HG03439 (cell line): ENCODE results near the gene ZNF775.
"Not testable (repeated sequence)": the region's sequence is repeated elsewhere in the genome, so short reads cannot be mapped to it uniquely, and the experiment has no call there.

Experiments used
- ATAC-seq: cut with Tn5 transposase; IDR thresholded peaks from one replicate; pipeline ENCODE4 v1.9.1; 2021; ENCODE audit warnings: mild to moderate bottlenecking, moderate library complexity; ENCODE audit not compliant: unreplicated experiment

ZNF775 gene

GRCh38 chr7:150380463-150380862, 1.3 kb downstream of the ZNF775 start:
- no peak for ATAC-seq

DNA sequence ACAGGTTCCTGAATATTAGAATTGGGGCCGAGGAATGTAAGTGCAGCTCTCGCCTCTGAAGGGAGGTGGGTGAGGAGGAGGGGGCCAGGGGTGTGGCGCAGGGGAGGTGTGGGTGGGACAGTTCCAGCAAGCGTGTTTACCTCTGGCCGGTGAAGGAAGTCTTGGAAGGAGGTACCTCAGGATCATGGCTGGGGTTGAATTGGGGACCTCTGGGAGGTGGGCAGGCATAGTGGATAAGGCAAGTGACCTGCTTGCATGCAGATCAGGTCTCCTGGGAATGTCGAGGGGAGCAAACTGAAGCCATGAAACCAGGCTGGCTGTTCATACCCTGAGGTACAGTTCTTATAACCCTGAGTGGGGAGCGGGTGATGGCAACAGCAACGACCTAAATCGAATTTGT, 2.0 kb downstream of the ZNF775 start:
- no peak for ATAC-seq

DNA sequence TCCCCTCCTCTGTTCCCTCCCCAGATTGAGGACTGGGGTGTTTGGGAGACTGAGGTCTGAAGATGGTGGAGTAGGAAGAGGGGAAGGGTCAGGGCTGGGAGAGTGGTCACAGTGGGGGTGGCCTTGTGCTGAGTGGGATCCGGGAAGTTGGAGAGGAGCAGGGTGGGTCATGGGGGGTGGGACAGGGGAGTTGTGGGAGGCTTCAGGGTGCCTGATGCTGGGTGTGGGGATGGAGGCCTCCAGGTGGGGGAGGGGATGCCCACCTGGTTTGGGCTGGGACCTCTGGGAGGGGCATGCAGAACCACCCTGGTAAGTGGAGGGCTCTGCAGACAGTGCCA, 2.6 kb downstream of the ZNF775 start:
- ATAC-seq, result no peak

DNA sequence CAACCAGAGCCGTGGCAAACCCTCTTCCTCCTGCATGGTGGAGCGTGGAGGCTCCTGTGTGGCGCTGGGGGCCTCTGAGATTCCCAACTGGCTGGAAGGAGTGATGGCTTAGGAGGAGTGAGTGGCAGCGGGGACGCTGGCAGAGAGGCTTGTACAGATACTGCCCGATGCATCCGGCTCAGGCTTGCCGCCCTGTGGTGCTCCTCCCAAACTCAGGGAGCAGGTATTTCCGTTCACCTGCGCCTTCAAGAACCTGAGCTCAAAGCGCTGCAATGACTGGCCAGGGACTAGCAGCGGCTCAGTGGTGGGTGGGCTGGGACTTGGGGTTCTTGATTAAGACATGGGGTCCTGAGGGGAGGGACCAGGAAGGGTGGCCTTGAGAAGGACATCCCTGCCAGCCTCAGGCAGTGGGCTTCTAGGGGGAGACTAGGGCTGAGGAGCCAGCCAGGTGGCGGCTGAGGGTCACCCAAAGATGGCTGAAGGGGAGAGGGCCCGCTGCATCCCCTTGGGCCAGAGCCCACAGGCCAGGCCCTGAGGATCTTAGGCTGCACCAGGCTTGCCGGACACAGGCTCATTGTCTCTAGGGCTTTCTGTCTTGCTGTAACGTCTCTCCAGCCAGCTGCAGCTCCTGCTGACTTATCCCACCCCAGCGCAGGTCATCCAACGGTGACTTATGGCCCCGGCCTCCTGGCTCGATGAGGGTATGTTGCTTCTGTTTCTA, 3.2 kb downstream of the ZNF775 start:
- ATAC-seq, result no peak

DNA sequence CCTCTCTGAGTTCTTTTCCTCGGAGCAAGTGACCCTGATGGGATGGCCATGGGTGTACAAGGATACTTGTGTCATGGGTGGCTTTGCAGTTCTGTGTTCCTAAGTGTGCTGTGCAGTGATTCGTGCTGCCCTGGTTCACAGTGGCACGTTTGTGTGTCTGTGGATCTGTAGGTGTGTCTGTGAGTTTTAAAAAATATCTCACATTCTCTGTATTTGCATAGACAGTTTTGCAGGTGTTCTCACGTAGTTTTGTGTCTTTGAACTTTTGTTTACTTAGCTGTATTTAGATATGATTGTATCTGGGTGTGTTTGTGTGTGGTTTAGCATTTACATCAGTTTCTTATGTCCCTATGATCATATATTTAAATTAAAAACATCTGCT, 3.7 kb downstream of the ZNF775 start:
- ATAC-seq, result no peak

DNA sequence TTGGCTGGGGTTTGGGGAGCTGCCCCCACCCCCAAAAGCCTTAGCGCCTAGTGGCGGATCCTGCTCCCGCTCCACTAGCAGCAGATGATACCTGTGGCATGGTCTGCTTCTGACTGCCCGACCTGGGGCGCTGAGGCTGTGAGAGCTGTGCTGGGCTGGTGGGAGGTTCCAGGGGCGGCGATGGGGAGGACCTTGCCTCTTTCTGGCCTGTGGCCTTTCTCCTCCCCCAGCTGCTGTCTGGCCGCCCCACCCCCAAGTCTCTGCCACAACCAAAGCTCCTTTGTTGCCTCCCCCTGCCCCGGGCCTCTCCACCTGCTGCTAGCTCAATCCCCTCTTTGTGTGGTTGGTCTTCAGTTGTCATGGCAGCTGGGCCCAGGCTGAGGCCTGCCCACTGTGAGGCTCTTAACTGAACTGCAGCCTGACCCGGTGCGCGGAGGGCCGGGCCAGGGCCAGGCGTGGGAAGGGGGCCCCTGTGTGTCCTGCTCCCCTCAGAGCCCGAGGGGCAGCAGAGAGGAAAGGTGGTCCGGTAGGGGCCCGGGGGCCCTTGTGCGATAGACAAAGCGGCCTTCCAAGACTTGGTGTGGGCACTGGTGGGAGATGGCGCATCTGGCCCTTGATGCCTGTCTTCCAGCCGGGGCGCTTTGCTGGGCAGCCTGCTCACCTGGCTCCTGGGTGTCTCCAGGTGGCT, 4.7 kb downstream of the ZNF775 start:
- ATAC-seq, result no peak

DNA sequence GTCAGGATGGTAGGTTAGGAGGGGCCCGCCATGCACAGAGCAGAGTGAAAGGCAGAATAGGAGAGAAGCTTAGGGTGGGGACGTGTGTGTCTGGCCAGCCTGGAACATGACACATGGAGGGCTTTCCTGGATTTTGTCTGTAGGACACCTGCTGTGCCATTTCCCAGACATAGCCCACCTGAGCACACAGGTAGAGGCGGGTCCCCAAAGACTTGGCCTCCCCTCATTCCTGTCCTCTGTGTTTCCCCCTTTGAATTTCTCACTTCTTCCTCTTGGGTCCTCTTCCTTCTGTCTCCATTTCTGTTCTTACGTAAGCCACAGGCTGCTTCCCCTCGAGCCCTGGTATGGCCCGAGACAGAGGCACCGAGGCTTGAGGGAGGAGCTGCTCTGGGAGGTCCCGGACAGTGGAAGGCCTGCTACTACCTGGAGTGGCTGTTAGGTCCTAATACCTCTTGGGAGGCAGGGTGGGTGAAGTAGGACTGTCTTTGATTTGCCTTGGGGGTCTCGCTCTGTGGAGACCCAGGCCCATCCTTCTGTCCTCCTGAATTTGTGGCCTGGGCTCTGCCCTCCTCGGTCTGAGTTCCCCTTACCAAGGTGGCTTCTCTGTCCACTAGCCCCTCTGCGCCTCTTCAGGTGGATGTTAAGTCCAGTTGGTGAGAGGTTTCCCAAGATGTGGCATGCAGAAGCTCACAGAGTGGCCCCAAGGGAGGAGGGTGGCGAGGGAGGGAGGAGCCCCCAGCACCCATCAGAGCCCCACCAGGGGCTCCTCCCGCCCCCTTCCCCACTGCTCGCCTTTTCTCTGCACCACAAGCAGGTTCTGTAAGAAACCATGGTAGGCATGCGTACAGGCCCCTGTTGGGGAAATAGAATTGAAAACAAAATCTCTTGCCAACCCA, 5.5 kb downstream of the ZNF775 start:
- ATAC-seq, result no peak

DNA sequence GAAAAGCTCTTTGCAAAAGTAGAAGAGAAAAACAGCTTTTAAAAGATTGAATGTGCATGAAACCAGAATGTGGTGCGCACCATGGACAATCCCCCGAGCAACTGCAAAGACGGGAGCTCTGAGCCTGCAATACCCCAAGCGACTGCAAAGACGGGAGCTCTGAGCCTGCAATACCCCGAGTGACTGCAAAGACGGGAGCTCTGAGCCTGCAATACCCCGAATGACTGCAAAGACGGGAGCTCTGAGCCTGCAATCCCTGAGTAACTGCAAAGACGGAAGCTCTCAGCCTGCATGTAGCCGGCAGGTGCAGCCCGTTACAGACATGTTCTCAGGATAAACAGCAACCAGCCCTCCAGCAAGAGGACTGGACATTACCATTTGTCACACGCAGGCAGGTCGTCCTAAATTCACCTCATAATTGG, 6.2 kb downstream of the ZNF775 start:
- no peak for ATAC-seq

DNA sequence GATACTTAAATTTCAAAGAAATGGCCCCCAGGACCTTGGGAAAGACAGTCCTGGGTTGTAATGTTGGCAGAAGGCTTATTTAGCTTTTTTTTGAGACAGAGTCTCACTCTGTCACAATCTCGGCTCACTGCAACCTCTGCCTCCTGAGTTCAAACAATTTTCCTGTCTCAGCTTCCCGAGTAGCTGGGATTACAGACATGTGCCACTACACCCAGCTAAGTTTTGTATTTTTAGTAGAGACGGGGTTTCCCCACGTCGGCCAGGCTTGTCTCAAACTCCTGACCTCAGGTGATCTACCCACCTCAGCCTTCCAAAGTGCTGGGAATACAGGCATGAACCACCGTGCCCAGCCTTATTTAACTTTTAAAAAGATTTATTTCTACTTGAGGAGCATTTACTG, 6.8 kb downstream of the ZNF775 start:
- not testable (repeated sequence) for ATAC-seq

GRCh38 chr7:150388306-150388705, 9.2 kb downstream of the ZNF775 start:
- ATAC-seq, result no peak

GRCh38 chr7:150388709-150389531, 9.8 kb downstream of the ZNF775 start:
- no peak for ATAC-seq

GRCh38 chr7:150389532-150389816, 10.3 kb downstream of the ZNF775 start:
- no peak for ATAC-seq

DNA sequence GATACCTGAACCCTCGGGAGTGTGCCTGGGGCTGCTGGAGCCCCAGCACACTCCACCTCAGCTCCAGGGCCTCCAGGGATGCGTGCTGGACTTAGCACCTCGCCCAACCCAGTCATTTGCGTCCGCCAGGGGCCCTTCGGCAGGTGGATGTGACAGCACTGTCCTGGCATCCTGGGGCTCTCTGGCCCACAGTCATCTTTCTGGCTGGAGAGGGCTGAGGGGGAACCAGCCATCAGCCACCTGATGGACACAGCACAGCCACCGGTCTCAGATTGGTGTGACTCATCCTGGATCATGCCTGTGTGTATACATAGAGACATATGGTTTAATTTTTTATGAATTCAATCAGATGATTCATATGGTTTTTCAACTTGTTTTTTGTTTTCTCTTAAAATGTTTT, 11.1 kb downstream of the ZNF775 start:
- no peak for ATAC-seq

DNA sequence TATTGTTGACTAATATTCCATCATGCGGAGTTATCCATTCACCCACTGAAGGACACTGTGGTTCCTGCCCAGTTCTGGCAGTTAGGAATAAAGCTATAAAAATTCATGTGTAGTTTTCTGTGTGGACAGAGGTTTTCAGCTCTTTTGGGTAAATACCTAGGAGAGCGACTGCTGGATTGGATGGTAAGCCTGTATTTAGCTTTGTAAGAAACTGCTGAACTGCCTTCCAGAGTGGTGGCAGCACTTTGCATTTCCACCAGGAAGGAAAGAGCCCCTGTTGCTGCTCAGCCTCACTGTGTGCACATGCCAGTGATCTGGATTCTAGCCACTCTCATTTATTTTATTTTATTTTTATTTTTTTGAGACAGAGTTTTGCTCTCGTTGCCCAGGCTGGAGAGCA, 14.2 kb downstream of the ZNF775 start:
- no peak for ATAC-seq

DNA sequence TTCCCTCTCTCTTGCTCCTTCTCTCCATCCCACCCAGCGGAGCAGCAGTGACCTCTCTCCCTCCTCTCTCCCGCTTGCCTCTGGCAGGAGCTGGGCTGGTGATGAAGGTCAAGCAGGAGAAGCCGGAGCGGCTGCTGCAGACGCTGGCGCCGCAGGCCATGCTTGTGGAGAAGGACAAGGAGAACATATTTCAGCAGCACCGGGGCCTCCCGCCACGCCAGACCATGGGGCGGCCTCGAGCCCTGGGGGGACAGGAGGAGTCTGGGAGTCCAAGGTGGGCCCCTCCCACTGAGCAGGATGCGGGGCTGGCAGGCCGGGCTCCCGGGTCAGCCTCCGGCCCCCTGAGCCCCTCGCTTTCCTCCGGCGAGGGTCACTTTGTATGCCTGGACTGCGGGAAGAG, 17.3 kb downstream of the ZNF775 start:
- ATAC-seq, result no peak

GRCh38 chr7:150396851-150397260, 17.7 kb downstream of the ZNF775 start:
- ATAC-seq, result no peak

- ATAC-seq, result no peak
Observed at GRCh38 chr7:150397346-150398107, 18.4 kb downstream of the ZNF775 start.

- no peak for ATAC-seq
Observed at GRCh38 chr7:150398108-150398964, 19.2 kb downstream of the ZNF775 start.

- no peak for ATAC-seq
Observed at GRCh38 chr7:150398965-150399320, 19.8 kb downstream of the ZNF775 start.
